ENCODE results near the gene USP2.

USP2 gene

GRCh38 chr11:119322360-119322739 lies 59.1 kb downstream of the USP2 start:
- no peak for DNase-seq (ENCODE audit: low spot score)
- in situ Hi-C loops (cut with MboI; ENCODE audit: low pct_unique_long_range_greater_than_20kb, low sequenced_read_pairs, unreplicated experiment): no loop called here
- TF ChIP-seq CTCF (IDR thresholded peaks at IDR 0.05; ENCODE audit: extremely low read depth, insufficient read depth, missing control alignments): no peak

- DNase-seq (ENCODE audit: low spot score): peak; percentile 91
- peak; percentile 23 for TF ChIP-seq CTCF (IDR thresholded peaks at IDR 0.05; ENCODE audit: extremely low read depth, insufficient read depth, missing control alignments)
- in situ Hi-C loops (cut with MboI; ENCODE audit: low pct_unique_long_range_greater_than_20kb, low sequenced_read_pairs, unreplicated experiment): no loop called here
Observed at GRCh38 chr11:119320776-119321524, 60.5 kb downstream of the USP2 start.

- no peak for TF ChIP-seq CTCF (IDR thresholded peaks at IDR 0.05; ENCODE audit: extremely low read depth, insufficient read depth, missing control alignments)
- in situ Hi-C loops (cut with MboI; ENCODE audit: low pct_unique_long_range_greater_than_20kb, low sequenced_read_pairs, unreplicated experiment): no loop called here
- DNase-seq (ENCODE audit: low spot score): peak; percentile 27
Observed at GRCh38 chr11:119320240-119320775, 61.2 kb downstream of the USP2 start.

- no peak for TF ChIP-seq CTCF (IDR thresholded peaks at IDR 0.05; ENCODE audit: extremely low read depth, insufficient read depth, missing control alignments)
- in situ Hi-C loops (cut with MboI; ENCODE audit: low pct_unique_long_range_greater_than_20kb, low sequenced_read_pairs, unreplicated experiment): no loop called here
- peak; percentile 41 for DNase-seq (ENCODE audit: low spot score)
Observed at GRCh38 chr11:119319700-119320239, 61.7 kb downstream of the USP2 start.

- TF ChIP-seq CTCF (IDR thresholded peaks at IDR 0.05; ENCODE audit: extremely low read depth, insufficient read depth, missing control alignments): no peak
- no peak for DNase-seq (ENCODE audit: low spot score)
- in situ Hi-C loops (cut with MboI; ENCODE audit: low pct_unique_long_range_greater_than_20kb, low sequenced_read_pairs, unreplicated experiment): no loop called here
Observed at GRCh38 chr11:119319136-119319699, 62.3 kb downstream of the USP2 start.

- TF ChIP-seq CTCF (IDR thresholded peaks at IDR 0.05; ENCODE audit: extremely low read depth, insufficient read depth, missing control alignments): no peak
- in situ Hi-C loops (cut with MboI; ENCODE audit: low pct_unique_long_range_greater_than_20kb, low sequenced_read_pairs, unreplicated experiment): no loop called here
- peak; percentile 66 for DNase-seq (ENCODE audit: low spot score)
Observed at GRCh38 chr11:119318240-119319135, 63.0 kb downstream of the USP2 start.

Measured in GM13977 (cell line).